ENCODE data around the gene PPP4R2. TPM values are rescaled to one million over a fixed set of nuclear protein-coding genes. Genes with fewer than 3 reads are reported as not detected.

PPP4R2 gene
- total and polyA plus RNA-seq, 2 of the 4 experiments (the other 2 are of a cell fraction): 13.5 to 31.4 TPM

GRCh38 chr3:73107215-73107614, 110.6 kb downstream of the PPP4R2 start:
- ChIA-PET POLR2A (ENCODE audit: unreplicated experiment) (no interaction called here), CTCF (interaction anchor here (1.3 kb wide), 1 partner anchor 396 kb away, joined by 5 read pairs; no protein-coding TSS in a partner anchor)
- Histone ChIP-seq H3K9ac (ENCODE audit: low read depth, low read length) (no peak overlapping the region), H4K91ac (ENCODE audit: insufficient read depth, low read depth, low read length) (no peak overlapping the region), H2BK120ac (ENCODE audit: low read depth, low read length) (no peak overlapping the region), H3K56ac (ENCODE audit: extremely low read depth, insufficient read depth, low read length) (no peak overlapping the region), H4K8ac (ENCODE audit: low read depth in 2 of 2, low read length in 2 of 2) (no peak overlapping the region), H3K4me2 (ENCODE audit: low read depth, low read length) (no peak overlapping the region), H3K79me1 (ENCODE audit: low read depth in 1 of 2, low read length in 2 of 2) (no peaks in the 10 kb centered on the region), H4K20me1 (ENCODE audit: insufficient read depth, low read length) (no peaks in the 10 kb centered on the region), H2BK5ac (ENCODE audit: low read depth, low read length, poor library complexity, severe bottlenecking) (no peak overlapping the region), H2BK20ac (ENCODE audit: low read depth, low read length) (no peak overlapping the region), H3K18ac (ENCODE audit: low read depth, low read length) (no peak overlapping the region), H2AK5ac (ENCODE audit: low read depth, low read length) (no peak overlapping the region), H2AK9ac (replicated peaks; ENCODE audit: low read depth, low read length, poor library complexity) (no peak overlapping the region), H2BK15ac (ENCODE audit: low read depth, low read length) (no peak overlapping the region), H3K4me1 (ENCODE audit: control insufficient read depth, insufficient read depth, low read length) (no peaks in the 10 kb centered on the region), H3K23ac (ENCODE audit: low read depth, low read length) (no peak overlapping the region), H3K4me3 (ENCODE audit: insufficient read depth, low read depth, low read length) (no peak overlapping the region), H2AFZ (replicated peaks; ENCODE audit: low read length, poor library complexity) (no peak overlapping the region), H4K5ac (ENCODE audit: low read depth, low read length) (no peak overlapping the region), H3K27ac (ENCODE audit: insufficient read depth, low read length) (no peak overlapping the region), H3K36me3 (ENCODE audit: control insufficient read depth, insufficient read depth, low read length) (no peaks in the 10 kb centered on the region), H3K27me3 (ENCODE audit: control insufficient read depth, insufficient read depth, low read length) (peaks cover 9% of the 10 kb centered on the region), H3K14ac (replicated peaks; ENCODE audit: low read depth, low read length) (no peak overlapping the region), H3K4ac (ENCODE audit: low read depth, low read length) (no peak overlapping the region), H3K9me1 (ENCODE audit: insufficient read depth, low read length) (no peaks in the 10 kb centered on the region), H3K9me3 (ENCODE audit: control insufficient read depth, insufficient read depth, low read length) (no peaks in the 10 kb centered on the region)
- TF ChIP-seq MAFK (IDR thresholded peaks at IDR 0.05; ENCODE audit: low read depth, low read length): no peak
- no peak for TF ChIP-seq RCOR1 (IDR thresholded peaks at IDR 0.05; ENCODE audit: insufficient replicate concordance, low read length)
- TF ChIP-seq CHD1 (IDR thresholded peaks at IDR 0.05; ENCODE audit: low read depth, low read length): no peak
- no peak for TF ChIP-seq BHLHE40 (IDR thresholded peaks at IDR 0.05; ENCODE audit: low read depth, low read length)
- TF ChIP-seq CEBPB (IDR thresholded peaks at IDR 0.05; ENCODE audit: low read depth, low read length): no peak
- TF ChIP-seq CTCF (conservative IDR thresholded peaks at IDR 0.05; ENCODE audit: low read depth, low read length): no peak
- no peak for TF ChIP-seq MAZ (IDR thresholded peaks at IDR 0.05; ENCODE audit: borderline replicate concordance, low read depth, low read length)
- no peak for TF ChIP-seq RAD21 (IDR thresholded peaks at IDR 0.05; ENCODE audit: low read length)
- intact Hi-C loops (cut with micrococcal nuclease) (no loop called here), dilution Hi-C loops (cut with HindIII; ENCODE audit: low sequenced_read_pairs, unreplicated experiment) (no loop called here), in situ Hi-C loops (cut with MboI; ENCODE audit: low sequenced_read_pairs) (loop anchor here (10.0 kb wide), 1 partner anchor 738 kb away; no protein-coding TSS in a partner anchor)
- no peak for ATAC-seq (ENCODE audit: low read depth)
- BruUV-seq (replicated peaks): no TSS peak
- DNase-seq: no peak
- no CpG with 5 or more reads among the region's 3 CpGs for WGBS, 2 experiments (ENCODE audit: extremely low coverage in 2 of 2, insufficient read length in 1 of 2)
